ACHN (cell line): ENCODE measurements around the gene RLIM.

ENCODE experiments used
- DNase-seq: peaks from one replicate; pipeline ENCODE4 v3.0.0-alpha.2; 2015
- in situ Hi-C: cut with HindIII; loops from 2 replicates; pipeline ENCODE4 v1.10.0; 2017; ENCODE audit warnings: low sequenced_read_pairs, low pct_ligation_motif_present, low pct_unique_long_range_greater_than_20kb

The RLIM gene

DNA sequence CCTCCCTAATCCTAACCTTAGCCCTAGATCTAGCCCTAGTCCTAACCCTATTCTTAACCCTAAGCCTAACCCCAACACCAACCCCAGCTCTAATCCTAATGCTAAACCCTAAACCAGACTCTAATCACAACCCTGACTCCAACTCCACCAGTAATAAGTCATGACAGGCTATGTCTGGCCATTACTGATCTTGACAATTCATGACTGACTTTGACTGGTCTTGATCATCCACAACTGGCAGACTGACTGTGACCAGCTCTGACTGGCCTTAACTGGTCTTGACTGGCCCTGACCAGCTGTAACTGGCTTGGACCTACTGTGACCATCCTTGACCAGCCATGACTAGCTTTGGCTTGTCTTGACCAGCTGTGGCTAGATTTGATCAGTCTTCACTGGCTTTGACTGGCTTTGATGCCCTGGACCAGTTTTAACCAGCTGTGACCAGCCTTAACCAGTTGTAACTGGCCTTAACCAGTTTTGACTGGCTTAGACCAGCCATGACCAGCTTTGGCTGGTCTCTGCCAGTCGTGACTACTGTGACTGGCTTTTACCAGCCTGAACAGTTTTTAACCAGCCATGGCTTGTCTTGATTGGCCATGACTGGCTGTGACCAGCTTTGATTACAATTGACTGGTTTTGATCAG is 68.4 kb downstream of the RLIM start:
- in situ Hi-C loops: no loop called here
- DNase-seq: no peak

GRCh38 chrX:74540635-74541249 is 73.7 kb downstream of the RLIM start:
- no peak for DNase-seq
- in situ Hi-C loops: no loop called here

- no peak for DNase-seq
- in situ Hi-C loops: no loop called here
These were observed 77.5 kb downstream of the RLIM start for GRCh38 chrX:74536832-74537371.

GRCh38 chrX:74536152-74536831 is 78.1 kb downstream of the RLIM start:
- DNase-seq: peak; percentile 29
- in situ Hi-C loops: no loop called here

- in situ Hi-C loops: no loop called here
- DNase-seq: peak; percentile 30
These were observed 78.8 kb downstream of the RLIM start for GRCh38 chrX:74535408-74536151.
